ENCODE data around the gene ANKIB1.

Gene ANKIB1

DNA sequence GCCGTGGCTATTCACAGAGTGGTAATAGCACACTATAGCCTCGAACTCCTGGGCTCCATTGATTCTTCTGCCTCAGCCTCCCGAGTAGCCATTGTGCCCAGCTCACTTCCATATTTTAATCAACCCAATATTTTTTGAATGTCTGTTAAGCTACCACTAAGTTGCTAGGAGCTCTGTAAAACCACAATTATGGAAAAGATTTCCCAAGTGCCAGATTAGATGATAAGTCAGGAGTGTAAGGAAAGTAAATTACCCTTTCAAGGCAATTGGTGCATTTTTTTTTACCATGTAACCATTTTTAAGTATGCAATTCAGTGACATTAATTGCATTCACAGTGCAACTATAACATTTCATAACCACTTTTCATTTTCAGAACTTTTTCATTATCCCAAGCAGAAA lies 114.0 kb downstream of the ANKIB1 start:
- no peak for DNase-seq (ENCODE audit: low spot score)
- H3K27ac ChIP-seq: no peak overlapping the region
- no peak overlapping the region for H3K4me3 ChIP-seq
- TF ChIP-seq, protein P1, sequence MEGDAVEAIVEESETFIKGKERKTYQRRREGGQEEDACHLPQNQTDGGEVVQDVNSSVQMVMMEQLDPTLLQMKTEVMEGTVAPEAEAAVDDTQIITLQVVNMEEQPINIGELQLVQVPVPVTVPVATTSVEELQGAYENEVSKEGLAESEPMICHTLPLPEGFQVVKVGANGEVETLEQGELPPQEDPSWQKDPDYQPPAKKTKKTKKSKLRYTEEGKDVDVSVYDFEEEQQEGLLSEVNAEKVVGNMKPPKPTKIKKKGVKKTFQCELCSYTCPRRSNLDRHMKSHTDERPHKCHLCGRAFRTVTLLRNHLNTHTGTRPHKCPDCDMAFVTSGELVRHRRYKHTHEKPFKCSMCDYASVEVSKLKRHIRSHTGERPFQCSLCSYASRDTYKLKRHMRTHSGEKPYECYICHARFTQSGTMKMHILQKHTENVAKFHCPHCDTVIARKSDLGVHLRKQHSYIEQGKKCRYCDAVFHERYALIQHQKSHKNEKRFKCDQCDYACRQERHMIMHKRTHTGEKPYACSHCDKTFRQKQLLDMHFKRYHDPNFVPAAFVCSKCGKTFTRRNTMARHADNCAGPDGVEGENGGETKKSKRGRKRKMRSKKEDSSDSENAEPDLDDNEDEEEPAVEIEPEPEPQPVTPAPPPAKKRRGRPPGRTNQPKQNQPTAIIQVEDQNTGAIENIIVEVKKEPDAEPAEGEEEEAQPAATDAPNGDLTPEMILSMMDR (IDR thresholded peaks at IDR 0.05): no peak

DNA sequence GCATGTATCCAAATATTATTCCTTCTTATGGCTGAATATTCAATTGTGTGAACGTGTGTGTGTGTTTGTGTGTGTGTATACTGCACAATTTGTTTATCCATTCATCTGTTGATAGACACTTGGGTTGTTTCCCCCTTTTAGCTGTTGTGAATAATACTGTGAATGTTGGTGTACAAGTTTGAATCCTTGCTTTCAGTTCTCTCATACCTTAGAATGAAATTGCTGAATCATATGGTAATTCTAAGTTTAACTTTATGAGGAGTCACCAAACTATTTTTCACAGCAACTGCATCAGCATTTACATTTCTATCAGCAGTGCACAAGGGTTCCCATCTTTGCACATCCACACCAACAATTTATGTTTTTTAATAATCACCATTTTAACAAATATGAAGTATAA lies 114.6 kb downstream of the ANKIB1 start:
- TF ChIP-seq, protein P1 (IDR thresholded peaks at IDR 0.05): no peak
- H3K27ac ChIP-seq: no peak overlapping the region

DNA sequence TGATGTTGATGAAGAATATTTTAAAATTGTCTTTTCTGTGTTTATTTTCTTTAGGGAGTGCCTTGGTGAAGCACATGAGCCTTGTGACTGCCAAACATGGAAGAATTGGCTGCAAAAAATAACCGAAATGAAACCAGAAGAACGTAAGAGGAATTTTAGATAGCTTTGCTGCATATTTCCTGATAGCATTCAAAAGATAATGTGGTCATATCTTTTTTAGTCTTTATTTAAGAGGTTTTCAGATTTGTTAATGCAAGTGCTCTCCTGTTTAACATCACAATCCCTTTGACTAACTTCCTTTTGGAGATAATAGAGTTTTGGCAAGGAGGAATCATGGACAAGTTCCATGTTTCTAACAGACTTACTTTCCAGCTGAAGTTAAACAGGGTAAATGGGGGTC lies 116.4 kb downstream of the ANKIB1 start:
- DNase-seq (ENCODE audit: low spot score): no peak
- Histone ChIP-seq H3K27ac (no peak overlapping the region), H3K4me3 (no peak overlapping the region)
- TF ChIP-seq, protein P1 (IDR thresholded peaks at IDR 0.05): no peak

More for the DNA sequence above, 114.6 kb downstream of the ANKIB1 start:
- DNase-seq (ENCODE audit: low spot score): no peak
- H3K4me3 ChIP-seq: no peak overlapping the region

DNA sequence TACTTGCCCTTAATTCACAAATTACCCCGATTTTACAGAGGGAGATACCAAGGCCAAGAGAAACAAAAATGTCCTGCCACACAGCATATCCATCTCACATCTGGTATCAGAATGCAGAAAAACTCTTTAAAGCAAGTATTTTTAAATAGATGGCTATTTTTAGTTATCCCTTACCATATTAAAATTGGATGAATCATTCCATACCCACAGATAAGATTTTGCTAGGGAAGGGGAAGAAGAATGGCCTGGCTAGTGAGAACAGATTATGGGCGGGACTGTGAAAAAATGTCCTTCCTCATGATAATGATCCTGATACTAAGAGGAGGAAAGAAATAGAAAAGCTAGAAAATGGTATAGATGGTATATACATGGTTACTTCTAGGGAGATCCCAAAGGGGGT lies 121.0 kb downstream of the ANKIB1 start:
- no peak overlapping the region for H3K27ac ChIP-seq
- no peak for DNase-seq (ENCODE audit: low spot score)
- TF ChIP-seq, protein P1 (IDR thresholded peaks at IDR 0.05): no peak
- no peak overlapping the region for H3K4me3 ChIP-seq

DNA sequence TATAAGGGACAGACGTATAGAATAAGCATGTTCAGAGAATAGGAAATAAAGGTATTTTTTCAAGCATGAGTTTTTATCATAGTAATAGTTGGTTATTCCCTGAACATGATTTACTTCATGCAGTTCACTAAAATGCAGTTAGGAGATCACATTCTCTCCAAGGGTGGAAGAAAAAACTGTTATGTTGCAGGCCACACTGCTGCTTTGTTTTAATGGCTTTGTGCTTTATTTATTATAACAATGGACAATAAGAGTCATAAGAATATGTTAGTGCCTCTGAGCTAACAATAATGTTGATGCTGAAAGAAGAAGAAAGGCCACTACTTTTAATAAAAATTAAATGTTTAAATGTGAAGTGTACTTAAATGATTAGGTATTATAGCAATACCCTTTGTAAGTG lies 123.0 kb downstream of the ANKIB1 start:
- Histone ChIP-seq H3K4me3 (no peak overlapping the region), H3K27ac (no peak overlapping the region)
- TF ChIP-seq, protein P1 (IDR thresholded peaks at IDR 0.05): no peak
- no peak for DNase-seq (ENCODE audit: low spot score)

DNA sequence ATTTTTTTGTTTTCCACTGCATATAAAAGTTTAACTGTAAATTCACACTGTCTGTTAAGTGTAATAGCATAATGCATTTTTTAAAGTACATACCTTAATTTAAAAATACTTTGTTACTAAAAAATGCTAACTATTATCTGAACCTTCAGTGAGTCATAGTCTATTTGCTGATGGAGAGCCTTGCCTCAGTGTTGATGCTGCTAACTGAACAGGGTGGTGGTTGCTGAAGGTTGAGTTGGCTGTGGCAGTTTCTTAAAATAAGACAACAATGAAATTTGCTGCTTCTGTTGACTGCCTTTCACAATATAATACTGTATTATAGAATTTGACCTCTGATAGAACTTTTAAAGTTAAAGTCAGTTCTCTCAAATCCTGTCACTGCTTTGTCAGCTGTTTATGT lies 129.2 kb downstream of the ANKIB1 start:
- no peak for DNase-seq (ENCODE audit: low spot score)
- TF ChIP-seq, protein P1 (IDR thresholded peaks at IDR 0.05): no peak
- Histone ChIP-seq H3K27ac (no peak overlapping the region), H3K4me3 (no peak overlapping the region)

DNA sequence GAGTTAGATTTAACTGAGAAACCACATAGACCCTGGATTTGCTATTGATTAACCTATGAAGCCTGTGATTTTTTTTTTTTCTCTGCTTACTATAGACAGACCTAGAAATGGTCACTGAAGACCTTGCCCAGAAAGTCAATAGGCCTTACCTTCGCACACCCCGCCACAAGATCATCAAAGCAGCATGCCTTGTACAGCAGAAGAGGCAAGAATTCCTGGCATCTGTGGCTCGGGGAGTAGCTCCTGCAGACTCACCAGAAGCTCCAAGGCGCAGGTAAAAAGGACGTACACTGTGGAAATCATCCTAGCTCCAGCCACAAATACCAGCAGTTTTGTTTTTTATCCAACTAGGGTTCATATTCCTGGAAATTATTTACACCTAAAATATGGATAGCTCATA lies 145.3 kb downstream of the ANKIB1 start:
- TF ChIP-seq, protein P1 (IDR thresholded peaks at IDR 0.05): no peak
- DNase-seq (ENCODE audit: low spot score): no peak
- Histone ChIP-seq H3K4me3 (no peak overlapping the region), H3K27ac (no peak overlapping the region)
